HG03025 (cell line): ENCODE measurements around the gene TSACC.
"Not testable (repeated sequence)": the region's sequence is repeated elsewhere in the genome, so short reads cannot be mapped to it uniquely, and the experiment has no call there.

Source experiments
- ATAC-seq: cut with Tn5 transposase; IDR thresholded peaks from one replicate; pipeline ENCODE4 v1.9.1; 2021; ENCODE audit warnings: mild to moderate bottlenecking, moderate library complexity; ENCODE audit not compliant: unreplicated experiment, low FRiP score

The TSACC gene

DNA sequence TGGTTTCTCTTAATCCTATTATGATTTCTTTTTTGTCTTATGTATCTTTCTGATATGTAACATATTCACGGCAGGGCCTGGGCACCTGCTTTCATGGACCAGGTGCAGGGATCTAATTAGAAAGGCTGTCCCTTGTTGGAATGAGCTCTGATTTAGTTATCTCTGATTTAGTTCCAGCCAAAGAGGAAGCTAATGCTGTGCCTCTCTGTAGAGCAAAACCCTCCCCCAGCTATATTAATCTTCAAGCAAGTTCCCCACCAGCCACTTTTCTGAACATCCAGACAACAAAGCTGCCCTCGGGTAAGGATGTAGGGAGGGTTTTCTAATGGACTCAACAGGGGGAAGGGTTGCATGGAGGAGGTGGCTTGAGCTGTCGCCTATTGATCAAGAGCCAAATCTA, 6.1 kb downstream of the TSACC start:
- no peak for ATAC-seq

DNA sequence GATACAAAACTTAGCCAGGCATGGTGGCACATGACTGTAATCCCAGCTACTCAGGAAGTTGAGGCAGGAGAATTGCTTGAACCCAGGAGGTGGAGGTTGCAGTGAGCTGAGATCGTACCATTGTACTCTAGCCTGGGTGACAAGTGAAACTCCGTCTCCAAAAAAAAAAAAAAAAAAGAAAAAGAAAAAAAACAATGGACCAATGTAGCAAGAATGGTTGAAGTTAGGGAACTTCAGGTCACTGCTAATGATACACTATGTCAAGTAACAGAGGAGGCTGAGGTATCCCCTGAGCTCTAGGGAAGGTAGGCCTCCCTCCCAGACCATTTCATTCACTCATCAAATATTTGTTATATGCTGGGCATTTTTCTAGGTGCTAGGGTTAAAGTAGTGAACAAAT, 7.7 kb downstream of the TSACC start:
- not testable (repeated sequence) for ATAC-seq

DNA sequence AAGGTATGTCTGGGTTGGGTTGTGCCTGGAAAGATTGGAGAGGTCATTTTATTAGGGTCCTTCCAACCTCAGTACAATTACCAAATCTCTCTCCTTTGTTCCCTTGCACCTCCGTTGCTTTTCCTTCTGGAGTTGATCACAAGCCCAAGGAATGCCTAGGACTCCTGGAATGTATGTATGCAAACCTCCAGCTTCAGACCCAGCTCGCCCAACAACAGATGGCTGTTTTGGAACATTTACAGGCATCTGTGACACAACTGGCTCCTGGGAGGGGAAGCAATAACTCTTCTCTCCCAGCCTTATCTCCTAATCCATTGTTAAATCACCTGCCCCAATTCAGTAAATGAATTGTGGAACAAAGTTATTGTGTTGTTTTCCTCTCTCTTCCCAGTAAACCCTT, 8.3 kb downstream of the TSACC start:
- no peak for ATAC-seq

DNA sequence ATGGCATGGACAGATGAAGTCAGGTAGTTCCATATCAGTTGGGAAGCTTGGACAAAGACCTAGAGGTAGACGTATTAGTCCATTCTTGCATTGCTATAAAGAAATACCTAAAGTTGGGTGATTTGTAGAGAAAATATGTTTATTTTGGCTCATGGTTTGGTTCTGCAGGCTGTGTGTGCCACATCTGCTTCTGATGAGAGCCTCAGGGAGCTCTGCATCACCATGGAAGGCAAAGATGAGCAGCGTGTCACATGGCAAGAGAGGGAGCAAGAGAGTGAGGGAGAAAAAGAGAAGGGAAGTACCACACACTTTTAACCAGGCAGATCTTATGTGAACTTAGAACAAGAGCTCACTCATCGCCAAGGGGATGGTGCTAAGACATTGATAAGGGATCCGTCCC, 9.0 kb downstream of the TSACC start:
- ATAC-seq, result no peak

DNA sequence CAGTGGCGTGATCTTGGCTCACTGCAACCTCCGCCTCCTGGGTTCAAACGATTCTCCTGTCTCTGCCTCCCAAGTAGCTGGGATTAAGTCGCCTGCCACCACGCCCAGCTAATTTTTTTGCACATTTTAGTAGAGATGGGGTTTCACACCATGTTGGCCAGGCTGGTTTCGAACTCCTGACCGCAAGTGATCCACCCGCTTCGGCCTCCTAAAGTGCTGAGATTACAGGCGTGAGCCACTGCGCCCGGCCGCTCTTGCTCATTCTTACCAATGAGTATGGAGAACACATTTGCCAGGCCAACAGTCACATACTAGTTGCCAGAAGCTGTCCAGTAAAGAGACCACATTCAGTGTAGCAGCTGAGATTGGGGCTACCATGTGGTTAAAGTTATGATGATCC, 14.2 kb downstream of the TSACC start:
- not testable (repeated sequence) for ATAC-seq

DNA sequence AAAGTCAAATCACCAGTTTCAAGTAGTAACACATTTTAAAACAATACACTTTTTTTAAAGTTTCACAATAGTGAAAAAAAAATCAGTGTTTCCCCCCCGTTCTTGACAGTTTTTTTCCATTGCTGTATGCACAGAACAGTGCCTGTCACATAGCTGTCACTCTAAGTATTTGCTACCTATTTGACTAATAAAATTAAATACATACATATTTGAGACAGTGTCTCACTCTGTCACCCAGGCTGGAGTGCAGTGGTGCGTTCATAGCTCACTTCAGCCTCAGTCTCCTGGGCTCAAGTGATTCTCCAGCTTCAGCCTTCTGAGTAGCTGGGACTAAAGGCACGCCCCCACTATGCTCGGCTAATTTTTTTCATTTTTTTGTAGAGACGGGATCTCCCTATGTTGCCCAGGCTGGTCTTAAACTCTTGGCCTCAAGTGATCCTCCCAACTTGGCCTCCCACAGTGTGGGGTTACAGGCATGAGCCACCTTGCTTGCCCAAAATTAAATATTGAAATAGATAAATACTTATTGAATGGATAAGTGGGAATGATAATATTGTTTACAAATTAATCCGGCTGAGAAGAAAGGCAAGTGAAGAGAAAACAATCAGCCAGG, 18.0 kb downstream of the TSACC start:
- no peak for ATAC-seq

DNA sequence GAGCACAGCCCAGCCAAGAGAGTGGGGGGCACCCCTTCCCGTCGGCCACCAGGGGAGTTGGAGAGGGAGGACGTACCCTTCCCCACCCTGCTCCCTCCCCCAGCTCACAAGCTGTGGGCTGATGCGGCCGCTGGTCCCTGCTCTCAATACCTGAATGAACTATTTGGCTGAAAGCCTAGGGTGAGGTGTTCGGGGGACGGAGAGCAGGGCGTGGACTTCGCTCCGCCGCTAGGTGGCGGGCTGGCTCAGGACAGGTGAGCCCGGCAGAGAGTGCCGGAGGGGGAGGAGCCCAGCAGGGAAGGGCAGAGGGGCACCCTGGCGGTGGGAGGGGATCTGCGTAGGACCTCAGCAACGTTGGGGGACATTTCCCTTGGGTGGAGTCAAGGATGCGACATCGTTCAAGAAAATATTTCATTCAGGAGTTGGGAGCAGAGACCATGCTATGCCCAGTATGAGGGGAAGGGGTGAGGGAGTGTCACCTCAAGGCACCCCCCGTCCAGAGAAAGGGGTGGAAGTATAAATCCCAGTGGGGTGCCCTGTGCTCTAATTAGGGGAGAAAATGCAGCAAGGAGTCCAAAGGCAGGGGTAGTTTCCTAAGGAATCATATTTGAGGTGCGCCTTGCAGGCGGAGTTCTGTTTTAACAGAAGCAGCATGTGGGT, 18.7 kb downstream of the TSACC start:
- no peak for ATAC-seq

DNA sequence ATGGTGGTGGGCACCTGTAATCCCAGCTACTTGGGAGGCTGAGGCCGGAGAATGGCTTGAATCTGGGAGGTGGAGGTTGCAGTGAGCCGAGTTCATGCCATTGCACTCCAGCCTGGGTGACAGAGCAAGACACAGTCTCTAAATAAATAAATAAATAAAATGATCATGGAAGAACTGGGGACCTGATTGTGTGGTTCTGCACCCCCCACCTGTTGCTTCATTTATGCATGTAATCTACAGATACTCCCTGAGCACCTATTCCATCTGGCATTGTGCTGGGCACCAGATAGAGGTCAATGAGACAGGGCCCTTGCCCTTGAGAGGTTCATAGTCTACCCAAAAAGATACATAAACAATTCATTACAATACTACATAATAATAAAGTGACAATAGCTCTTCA, 19.7 kb downstream of the TSACC start:
- ATAC-seq, result no peak

DNA sequence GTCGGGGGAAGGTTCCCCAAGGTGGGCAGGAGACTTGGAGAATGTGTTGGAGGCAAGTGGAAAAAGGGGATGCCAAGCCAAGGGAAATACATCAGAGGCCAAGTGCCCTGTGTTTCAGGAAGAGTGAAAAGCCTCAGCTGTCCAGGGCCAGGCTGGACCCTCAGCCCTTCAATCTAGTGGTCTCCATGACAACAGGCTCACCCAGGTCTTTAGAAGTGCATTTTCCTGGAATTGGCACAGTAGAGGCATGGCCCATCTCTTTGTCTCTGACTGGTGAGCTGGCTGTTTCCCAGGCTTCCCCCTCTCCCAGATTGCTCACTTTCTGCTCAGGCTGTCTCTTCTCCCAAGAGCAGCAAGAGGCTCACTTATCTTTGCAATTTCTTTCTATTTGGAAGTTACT, 20.3 kb downstream of the TSACC start:
- ATAC-seq, result no peak

DNA sequence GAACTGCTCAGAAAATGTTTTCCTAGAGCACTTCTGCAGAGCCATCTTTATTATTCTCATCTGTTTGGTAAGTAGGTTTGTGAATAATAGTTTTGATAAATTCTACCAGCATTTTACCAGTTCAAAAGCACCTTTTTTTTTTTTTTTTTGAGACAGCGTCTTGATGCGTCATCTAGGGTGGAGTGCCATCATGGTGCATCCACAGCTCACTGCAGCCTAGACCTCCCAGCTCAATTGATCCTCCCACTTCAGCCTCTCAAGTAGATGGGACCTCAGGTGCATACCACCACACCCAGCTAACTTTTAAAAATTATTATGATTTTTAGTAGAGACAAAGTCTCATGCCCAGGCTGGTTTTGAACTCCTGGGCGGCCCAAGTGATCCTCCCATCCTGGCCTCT, 20.9 kb downstream of the TSACC start:
- no peak for ATAC-seq

DNA sequence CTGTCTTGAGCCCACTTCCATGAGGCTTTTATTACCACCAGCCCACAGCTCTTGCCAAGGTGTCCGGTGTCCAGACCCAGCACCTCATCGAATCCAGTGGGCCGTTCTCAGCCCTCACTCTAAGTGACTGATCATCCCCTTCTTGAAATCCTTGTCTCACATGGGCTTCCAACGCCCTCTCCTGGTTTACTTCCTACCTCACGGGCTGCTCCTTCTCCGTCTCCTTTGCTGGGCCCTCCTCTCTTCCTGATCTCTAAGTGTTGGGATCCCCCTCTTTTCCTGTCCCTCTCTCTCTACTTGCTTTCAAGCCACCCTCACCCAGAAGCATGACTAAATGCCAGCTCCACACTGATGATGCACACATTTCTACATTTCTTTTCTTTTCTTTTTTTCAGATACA, 21.6 kb downstream of the TSACC start:
- no peak for ATAC-seq

DNA sequence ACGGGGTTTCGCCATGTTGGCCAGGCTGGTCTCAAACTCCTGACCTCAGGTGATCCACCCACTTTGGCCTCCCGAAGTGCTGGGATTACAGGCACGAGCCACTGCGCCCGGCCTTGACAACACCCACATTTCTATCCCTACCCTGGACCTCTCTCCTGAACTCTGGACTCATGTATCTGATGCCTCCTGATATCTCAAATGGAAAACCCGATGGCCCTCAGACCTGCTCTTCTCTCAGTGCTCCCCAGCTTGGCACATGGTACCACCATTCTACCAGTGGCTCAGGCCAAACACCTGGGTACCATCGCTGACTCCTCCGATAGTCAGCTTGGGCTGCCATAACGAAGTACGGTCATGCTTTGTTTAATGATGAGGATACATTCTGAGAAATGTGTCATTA, 22.2 kb downstream of the TSACC start:
- ATAC-seq, result no peak

DNA sequence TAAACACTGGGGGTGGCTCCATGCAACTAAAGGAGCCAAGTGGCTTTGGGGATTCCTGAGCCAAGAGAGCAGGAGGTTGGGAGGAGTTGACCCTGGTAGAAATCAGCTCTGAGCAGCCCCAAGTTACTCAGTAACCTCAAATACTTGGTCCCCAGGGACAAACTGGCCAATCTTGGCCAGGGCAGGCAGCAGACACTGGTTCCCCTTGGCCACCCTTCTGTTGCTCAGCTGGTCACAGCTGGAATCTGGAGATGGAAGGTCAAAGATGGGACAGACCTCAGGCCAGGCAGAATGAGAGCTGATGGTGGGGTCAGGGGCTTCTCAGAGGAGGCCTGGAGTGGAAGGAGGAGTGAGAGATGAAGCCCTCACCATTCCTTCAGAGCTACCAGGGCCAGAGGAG, 27.4 kb downstream of the TSACC start:
- no peak for ATAC-seq

DNA sequence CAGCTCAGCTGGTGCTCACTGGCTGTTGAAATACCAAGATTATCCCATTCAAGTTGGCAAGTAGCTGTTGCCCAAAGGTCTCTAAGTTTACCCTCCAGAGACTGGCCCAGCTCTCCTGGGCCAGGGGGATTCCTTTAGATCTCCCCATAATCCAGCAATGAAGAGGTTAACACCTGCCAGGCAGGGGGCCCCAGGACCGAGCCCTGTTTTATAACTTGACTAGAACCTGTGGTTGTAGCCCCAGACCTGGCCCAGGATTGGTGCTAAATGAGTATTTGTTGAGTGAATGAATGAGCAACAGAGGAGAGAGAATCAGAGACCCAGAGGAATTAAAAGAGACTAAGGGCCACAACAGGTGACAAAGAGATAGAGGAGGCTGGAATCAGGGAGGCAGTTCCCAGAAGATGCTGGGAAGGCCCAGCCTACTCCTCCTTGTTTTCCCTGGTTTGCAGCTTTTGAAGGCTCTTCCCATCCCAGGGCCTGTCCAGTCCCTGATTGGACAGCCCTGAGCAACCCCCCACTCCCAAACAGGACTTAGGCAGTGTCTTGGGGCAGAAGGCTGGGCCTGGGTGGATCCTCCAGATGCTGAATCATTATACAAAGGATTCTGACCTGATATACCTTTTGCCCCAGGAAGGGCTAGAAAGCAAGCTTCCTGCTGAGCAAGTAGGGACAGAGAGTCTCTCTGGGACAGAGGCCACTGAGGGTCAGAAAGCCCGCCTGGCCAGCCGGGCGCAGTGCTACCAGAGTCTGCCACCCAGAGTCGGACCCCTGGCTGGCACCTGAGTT, 28.2 kb downstream of the TSACC start:
- ATAC-seq, result no peak

DNA sequence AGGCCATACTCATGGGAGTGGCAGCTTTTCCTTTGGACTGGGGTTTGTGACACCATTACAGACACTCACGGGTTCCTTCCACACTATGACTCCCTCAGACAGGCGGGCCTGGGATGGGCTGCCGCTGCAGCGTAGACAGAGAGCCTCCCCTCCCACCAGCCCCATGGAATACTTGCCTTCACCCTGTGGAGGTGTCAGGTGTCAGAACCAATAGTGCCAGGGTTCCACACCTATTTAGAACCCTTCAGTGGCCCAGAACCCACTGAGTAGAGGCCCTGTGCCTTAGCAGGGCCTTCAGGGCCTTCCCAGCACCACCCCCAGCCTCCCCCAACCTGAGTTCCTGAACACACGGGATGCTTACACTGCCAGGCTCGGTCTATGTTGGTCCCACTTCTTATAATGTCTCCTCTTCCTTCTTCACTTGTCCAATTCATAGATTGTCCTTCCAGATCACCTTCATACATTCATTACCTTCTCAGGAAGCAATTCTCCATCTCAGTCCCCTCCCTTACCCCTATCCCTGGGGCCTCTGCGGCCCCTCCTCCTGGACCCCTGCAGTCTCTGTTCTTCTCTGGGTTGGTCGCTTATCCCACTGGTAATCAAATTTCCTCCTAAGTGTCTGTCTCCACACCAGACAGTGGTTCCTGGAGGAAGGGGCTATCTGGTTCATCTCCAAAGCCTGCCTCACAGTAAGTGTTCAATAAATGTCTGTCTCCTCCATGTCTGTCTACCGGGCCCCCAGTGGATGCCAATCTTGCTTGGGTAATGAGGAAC, 29.2 kb downstream of the TSACC start:
- no peak for ATAC-seq

DNA sequence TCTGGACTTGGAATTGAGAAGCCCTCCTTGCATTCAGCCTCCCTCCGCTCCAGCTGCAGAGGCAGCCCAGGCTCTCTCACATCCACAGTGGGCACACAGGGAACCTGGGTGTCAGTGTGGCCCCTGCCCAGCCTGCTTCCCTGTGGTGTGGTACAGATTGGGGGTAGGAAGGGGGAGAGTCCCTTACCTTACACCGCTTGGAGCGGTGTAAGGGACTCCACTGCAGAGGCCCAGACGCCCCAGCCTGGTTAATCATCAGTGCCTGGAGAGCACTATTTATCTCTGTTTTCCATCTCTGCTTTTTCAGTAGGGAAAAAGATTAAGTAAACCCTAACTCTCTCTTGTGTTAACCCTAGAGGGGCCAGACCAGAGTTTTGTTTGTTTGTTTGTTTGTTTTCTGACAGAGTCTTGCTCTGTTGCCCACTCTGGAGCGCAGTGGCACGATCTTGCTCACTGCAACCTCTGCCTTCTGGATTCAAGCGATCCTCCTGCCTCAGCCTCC, 29.9 kb downstream of the TSACC start:
- no peak for ATAC-seq

DNA sequence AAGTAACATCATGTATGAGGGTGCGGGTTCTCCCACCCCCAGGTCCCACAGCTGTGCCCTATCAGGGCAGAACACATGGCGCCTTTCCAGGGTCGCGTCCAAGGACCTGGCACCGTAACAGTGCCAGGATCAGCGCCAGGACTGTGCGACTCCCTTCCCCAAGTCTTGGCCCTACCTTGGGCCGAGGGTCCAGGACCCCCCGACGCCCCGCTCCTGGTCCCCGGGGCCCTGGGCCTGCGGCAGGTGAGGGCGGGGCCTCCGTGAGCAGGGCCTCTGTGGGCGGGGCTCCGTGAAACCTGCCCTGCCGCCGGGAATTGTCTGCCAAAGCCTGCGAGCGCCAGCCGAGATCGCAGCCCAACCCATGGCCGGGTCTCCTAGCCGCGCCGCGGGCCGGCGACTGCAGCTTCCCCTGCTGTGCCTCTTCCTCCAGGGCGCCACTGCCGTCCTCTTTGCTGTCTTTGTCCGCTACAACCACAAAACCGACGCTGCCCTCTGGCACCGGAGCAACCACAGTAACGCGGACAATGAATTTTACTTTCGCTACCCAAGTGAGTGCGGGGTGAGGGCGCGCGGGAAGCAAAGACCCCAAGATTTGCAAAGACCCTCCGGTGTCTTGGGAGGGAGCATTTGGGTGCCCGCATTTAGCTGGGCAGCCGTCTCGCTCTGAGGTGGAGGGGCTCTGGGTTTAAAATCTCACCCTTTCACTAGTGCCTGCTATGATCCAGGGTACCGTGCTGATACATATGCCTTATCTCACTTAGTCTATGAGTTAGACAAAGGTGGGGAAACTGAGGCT, 30.8 kb downstream of the TSACC start, which contains the start of gene RHBG:
TSS of gene RHBG (plus strand) at position 323 of the 796 bp plus-strand sequence. CDS start at position 362, 39 bp downstream.
- ATAC-seq, result no peak

DNA sequence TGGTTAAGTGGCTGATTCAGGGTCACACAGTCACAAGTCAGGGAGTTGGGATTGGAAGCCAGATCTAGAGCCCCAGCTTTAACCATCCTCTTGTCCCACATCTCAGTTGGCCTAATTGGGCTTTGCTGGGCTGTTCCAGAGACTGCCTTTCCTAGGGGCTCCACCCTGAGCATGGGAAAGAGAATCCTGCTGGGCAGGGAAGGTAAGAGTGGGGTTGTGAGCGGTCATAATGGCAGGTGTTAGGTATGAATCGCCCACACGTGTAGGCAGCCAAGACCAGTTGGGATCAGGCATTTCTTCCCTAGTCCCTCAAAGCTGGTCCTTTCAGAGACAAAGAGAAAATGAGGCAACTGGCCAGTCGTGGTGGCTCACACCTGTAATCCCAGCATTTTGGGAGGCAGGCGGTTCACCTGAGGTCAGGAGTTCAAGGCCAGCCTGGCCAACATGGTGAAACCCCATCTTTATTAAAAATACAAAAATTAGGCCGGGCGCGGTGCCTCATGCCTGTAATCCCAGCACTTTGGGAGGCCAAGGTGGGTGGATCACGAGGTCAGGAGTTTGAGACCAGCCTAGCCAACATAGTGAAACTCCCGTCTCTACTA, 31.5 kb downstream of the TSACC start:
- ATAC-seq, result not testable (repeated sequence)

DNA sequence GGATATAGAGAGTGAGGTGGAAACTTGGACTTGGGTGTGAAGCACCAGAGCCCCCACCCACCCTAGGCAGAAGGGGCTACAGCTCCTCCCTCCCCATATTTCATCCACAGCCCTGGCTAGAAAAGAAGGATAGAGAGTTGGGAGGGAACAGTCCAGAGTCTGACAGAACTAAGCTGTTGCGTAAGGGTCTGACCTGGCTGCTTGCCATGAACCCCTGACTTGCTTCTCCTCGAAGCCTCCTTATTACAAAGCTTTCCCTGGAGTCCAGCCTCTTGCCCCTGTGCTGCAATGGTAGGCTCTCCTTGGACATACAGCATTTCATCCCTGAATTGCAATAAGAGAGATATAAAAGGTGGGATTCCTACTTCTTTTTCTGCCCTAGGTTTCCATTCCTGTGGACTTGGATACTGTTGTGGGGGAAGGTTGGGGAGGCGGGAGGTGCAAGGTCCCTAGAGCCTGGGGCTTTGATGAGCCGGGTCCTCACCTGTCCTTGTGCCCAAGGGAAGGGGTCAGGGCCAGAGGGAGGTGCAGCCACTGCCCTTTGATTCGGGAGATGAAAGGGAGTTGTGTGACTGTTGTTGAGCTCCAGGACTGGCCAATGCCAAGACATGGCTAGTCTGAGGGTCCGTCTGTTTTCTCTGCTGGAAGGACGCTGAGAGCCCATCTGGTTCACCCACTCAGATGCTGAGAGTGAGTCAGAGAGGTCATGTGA, 33.4 kb downstream of the TSACC start:
- no peak for ATAC-seq
